HUES48 (cell line): ENCODE results near the gene HEXIM2.

Experiments used
- H3K27ac ChIP-seq: one replicate; pipeline ENCODE4 v1.7.0; 2013; ENCODE audit warnings: low read depth, low read length, inconsistent platforms
- H3K27me3 ChIP-seq: 2 replicates; pipeline ENCODE4 v1.6.1; 2013; ENCODE audit warnings: mild to moderate bottlenecking, low read length; ENCODE audit not compliant: control insufficient read depth, insufficient read depth
- H3K36me3 ChIP-seq: 2 replicates; pipeline ENCODE4 v1.6.1; 2013; ENCODE audit warnings: low read length; ENCODE audit not compliant: control insufficient read depth, insufficient read depth
- H3K4me1 ChIP-seq: 2 replicates; pipeline ENCODE4 v1.6.1; 2013; ENCODE audit warnings: mild to moderate bottlenecking, low read length; ENCODE audit not compliant: control insufficient read depth, insufficient read depth
- H3K4me3 ChIP-seq: 2 replicates; pipeline ENCODE4 v1.5.1; 2013; ENCODE audit warnings: mild to moderate bottlenecking, low read depth, low read length
- H3K9ac ChIP-seq: 2 replicates; pipeline ENCODE4 v1.6.1; 2013; ENCODE audit warnings: mild to moderate bottlenecking, low read depth, low read length, moderate library complexity
- H3K9me3 ChIP-seq: 2 replicates; pipeline ENCODE4 v1.6.1; 2013; ENCODE audit warnings: low read length; ENCODE audit not compliant: control insufficient read depth, insufficient read depth

Gene HEXIM2

GRCh38 chr17:45128331-45128730 lies 33.3 kb upstream of the HEXIM2 start:
- Histone ChIP-seq H3K36me3 (no peaks in the 10 kb centered on the region), H3K4me3 (no peak overlapping the region), H3K9me3 (no peaks in the 10 kb centered on the region), H3K27me3 (no peaks in the 10 kb centered on the region; the same call in 1 of the 2 replicates), H3K4me1 (peaks cover 17% of the 10 kb centered on the region; the same call in 1 of the 2 replicates), H3K9ac (peak overlapping the region; percentile 5; the same call in 1 of the 2 replicates), H3K27ac (peak overlapping the region; percentile 34)

GRCh38 chr17:45128989-45129388 lies 32.7 kb upstream of the HEXIM2 start:
- Histone ChIP-seq H3K36me3 (no peaks in the 10 kb centered on the region), H3K4me1 (peaks cover 17% of the 10 kb centered on the region; the same call in 1 of the 2 replicates), H3K9ac (no peak overlapping the region), H3K27ac (no peak overlapping the region), H3K9me3 (no peaks in the 10 kb centered on the region), H3K27me3 (no peaks in the 10 kb centered on the region; the same call in 1 of the 2 replicates), H3K4me3 (no peak overlapping the region)

GRCh38 chr17:45129426-45129939 lies 32.2 kb upstream of the HEXIM2 start:
- H3K4me3 ChIP-seq = no peak overlapping the region
- H3K9ac ChIP-seq = no peak overlapping the region
- no peaks in the 10 kb centered on the region; the same call in 1 of the 2 replicates for H3K27me3 ChIP-seq
- H3K4me1 ChIP-seq = peaks cover 17% of the 10 kb centered on the region; the same call in 1 of the 2 replicates
- H3K9me3 ChIP-seq = no peaks in the 10 kb centered on the region
- H3K36me3 ChIP-seq = no peaks in the 10 kb centered on the region
- peak overlapping the region; percentile 2 for H3K27ac ChIP-seq

GRCh38 chr17:45129940-45130680 lies 31.6 kb upstream of the HEXIM2 start:
- H3K9ac ChIP-seq = no peak overlapping the region
- H3K9me3 ChIP-seq = no peaks in the 10 kb centered on the region
- no peak overlapping the region for H3K4me3 ChIP-seq
- H3K4me1 ChIP-seq = peaks cover 17% of the 10 kb centered on the region; the same call in 1 of the 2 replicates
- peak overlapping the region; percentile 2 for H3K27ac ChIP-seq
- no peaks in the 10 kb centered on the region; the same call in 1 of the 2 replicates for H3K27me3 ChIP-seq
- no peaks in the 10 kb centered on the region for H3K36me3 ChIP-seq

- Histone ChIP-seq H3K36me3 (no peaks in the 10 kb centered on the region), H3K4me1 (peaks cover 20% of the 10 kb centered on the region; the same call in 1 of the 2 replicates), H3K27ac (no peak overlapping the region), H3K9ac (no peak overlapping the region), H3K4me3 (peak overlapping the region; percentile 78), H3K27me3 (no peaks in the 10 kb centered on the region; the same call in 1 of the 2 replicates), H3K9me3 (no peaks in the 10 kb centered on the region)
These were observed 30.7 kb upstream of the HEXIM2 start for GRCh38 chr17:45130681-45131615.

GRCh38 chr17:45131616-45132319 lies 29.9 kb upstream of the HEXIM2 start:
- 0 out of 2 replicates have a peak overlapping the region, but pooled peaks have one; percentile 11 for H3K9ac ChIP-seq
- peaks cover 21% of the 10 kb centered on the region; the same call in 1 of the 2 replicates for H3K4me1 ChIP-seq
- H3K27me3 ChIP-seq = no peaks in the 10 kb centered on the region; the same call in 1 of the 2 replicates
- peak overlapping the region; percentile 47 for H3K27ac ChIP-seq
- H3K9me3 ChIP-seq = no peaks in the 10 kb centered on the region
- H3K36me3 ChIP-seq = no peaks in the 10 kb centered on the region
- peak overlapping the region; percentile 78 for H3K4me3 ChIP-seq

- H3K27ac ChIP-seq = peak within 1 kb of the TSS; percentile 71
- peaks cover 21% of the 10 kb centered on the region; the same call in 1 of the 2 replicates for H3K4me1 ChIP-seq
These were observed 29.4 kb upstream of the HEXIM2 start, which contains the start of gene PLCD3 for GRCh38 chr17:45132320-45132571. Gene PLCD3, minus strand, starts transcription at chr17:45132515. Its CDS starts 105 bp downstream, at chr17:45132410.

GRCh38 chr17:45132572-45133463 lies 28.9 kb upstream of the HEXIM2 start:
- peak overlapping the region; percentile 71 for H3K27ac ChIP-seq

More at GRCh38 chr17:45132320-45132571, 29.4 kb upstream of the HEXIM2 start, which contains the start of gene PLCD3:
- no peaks in the 10 kb centered on the region for H3K9me3 ChIP-seq
- H3K4me3 ChIP-seq = peak within 1 kb of the TSS; percentile 78
- peak within 1 kb of the TSS; percentile 38; the same call in 1 of the 2 replicates for H3K9ac ChIP-seq
- H3K36me3 ChIP-seq = no peaks in the 10 kb centered on the region
- no peaks in the 10 kb centered on the region; the same call in 1 of the 2 replicates for H3K27me3 ChIP-seq

GRCh38 chr17:45135192-45135977 lies 26.3 kb upstream of the HEXIM2 start, which contains the start of gene ACBD4:
Gene ACBD4, plus strand, starts transcription at chr17:45135687. Its CDS starts 458 bp downstream, at chr17:45136145.
- H3K4me1 ChIP-seq = peaks cover 5% of the 10 kb centered on the region; the same call in 1 of the 2 replicates
- H3K27me3 ChIP-seq = no peaks in the 10 kb centered on the region; the same call in 1 of the 2 replicates
- H3K9ac ChIP-seq = no peak within 1 kb of the TSS
- peak within 1 kb of the TSS; percentile 58 for H3K4me3 ChIP-seq
- H3K36me3 ChIP-seq = 0 out of 2 replicates have a peak, but pooled peaks cover 3% of the 10 kb centered on the region
- H3K9me3 ChIP-seq = no peaks in the 10 kb centered on the region
- H3K27ac ChIP-seq = no peak within 1 kb of the TSS

More at GRCh38 chr17:45132572-45133463, 28.9 kb upstream of the HEXIM2 start:
- H3K9ac ChIP-seq = peak overlapping the region; percentile 38; the same call in 1 of the 2 replicates
- H3K4me1 ChIP-seq = peaks cover 16% of the 10 kb centered on the region; the same call in 1 of the 2 replicates
- 0 out of 2 replicates have a peak, but pooled peaks cover 2% of the 10 kb centered on the region for H3K36me3 ChIP-seq
- no peaks in the 10 kb centered on the region for H3K9me3 ChIP-seq
- H3K27me3 ChIP-seq = no peaks in the 10 kb centered on the region; the same call in 1 of the 2 replicates
- H3K4me3 ChIP-seq = peak overlapping the region; percentile 76
